Glutamatergic neuron (in vitro differentiated cells): ENCODE measurements around the gene TSPAN2. TPM values are rescaled to one million over a fixed set of nuclear protein-coding genes. Genes with fewer than 3 reads are reported as not detected.
"Not testable (repeated sequence)": the region's sequence is repeated elsewhere in the genome, so short reads cannot be mapped to it uniquely, and the experiment has no call there.

Experiments used
- DNase-seq: peaks from one replicate; pipeline ENCODE4 v3.0.0; 2022
- H3K27ac Mint-ChIP-seq: one replicate; pipeline ENCODE4 v1.8.0; 2020; ENCODE audit warnings: mild to moderate bottlenecking, mixed read lengths, inconsistent platforms; ENCODE audit not compliant: unreplicated experiment
- H3K27me3 Mint-ChIP-seq: one replicate; pipeline ENCODE4 v1.8.0; 2020; ENCODE audit warnings: mild to moderate bottlenecking, moderate library complexity, mixed read lengths, inconsistent platforms; ENCODE audit not compliant: unreplicated experiment
- H3K36me3 Mint-ChIP-seq: one replicate; pipeline ENCODE4 v1.8.0; 2020; ENCODE audit warnings: mild to moderate bottlenecking, mixed read lengths, inconsistent platforms; ENCODE audit not compliant: unreplicated experiment
- H3K4me1 Mint-ChIP-seq: one replicate; pipeline ENCODE4 v1.8.0; 2020; ENCODE audit warnings: mild to moderate bottlenecking, low read depth, mixed read lengths, inconsistent platforms; ENCODE audit not compliant: unreplicated experiment
- H3K4me3 Mint-ChIP-seq: one replicate; pipeline ENCODE4 v1.8.0; 2020; ENCODE audit warnings: mild to moderate bottlenecking, mixed read lengths, inconsistent platforms; ENCODE audit not compliant: unreplicated experiment
- H3K9me3 Mint-ChIP-seq: one replicate; pipeline ENCODE4 v1.8.0; 2020; ENCODE audit warnings: mild to moderate bottlenecking, moderate library complexity, mixed read lengths, inconsistent platforms; ENCODE audit not compliant: unreplicated experiment
- total RNA-seq: library from RNA; stranded (reverse); fragmentation: NEBNext Ultra II Directional; extraction: Animal tissue kit (Norgen Biotek cat#: 25700); gene quantifications from one replicate; pipeline ENCODE4 v1.2.1, GENCODE V29; 2021; ENCODE audit not compliant: unreplicated experiment
- TF ChIP-seq, protein P1 (sequence below): fragments of 200-600 bp; sonication (generic); IDR thresholded peaks from one replicate; pipeline ENCODE4 v1.5.0; 2021; ENCODE audit not compliant: partially characterized antibody, unreplicated experiment

TSPAN2 gene
- total RNA-seq, 1 donor from 2014 or later = 11.2 TPM

GRCh38 chr1:115035652-115036051 lies 53.7 kb downstream of the TSPAN2 start:
- H3K27me3 Mint-ChIP-seq = no peaks in the 10 kb centered on the region
- no peak overlapping the region for H3K4me3 Mint-ChIP-seq
- H3K9me3 Mint-ChIP-seq = no peaks in the 10 kb centered on the region
- no peaks in the 10 kb centered on the region for H3K36me3 Mint-ChIP-seq
- H3K4me1 Mint-ChIP-seq = no peaks in the 10 kb centered on the region
- H3K27ac Mint-ChIP-seq = no peak overlapping the region
- TF ChIP-seq, protein P1, sequence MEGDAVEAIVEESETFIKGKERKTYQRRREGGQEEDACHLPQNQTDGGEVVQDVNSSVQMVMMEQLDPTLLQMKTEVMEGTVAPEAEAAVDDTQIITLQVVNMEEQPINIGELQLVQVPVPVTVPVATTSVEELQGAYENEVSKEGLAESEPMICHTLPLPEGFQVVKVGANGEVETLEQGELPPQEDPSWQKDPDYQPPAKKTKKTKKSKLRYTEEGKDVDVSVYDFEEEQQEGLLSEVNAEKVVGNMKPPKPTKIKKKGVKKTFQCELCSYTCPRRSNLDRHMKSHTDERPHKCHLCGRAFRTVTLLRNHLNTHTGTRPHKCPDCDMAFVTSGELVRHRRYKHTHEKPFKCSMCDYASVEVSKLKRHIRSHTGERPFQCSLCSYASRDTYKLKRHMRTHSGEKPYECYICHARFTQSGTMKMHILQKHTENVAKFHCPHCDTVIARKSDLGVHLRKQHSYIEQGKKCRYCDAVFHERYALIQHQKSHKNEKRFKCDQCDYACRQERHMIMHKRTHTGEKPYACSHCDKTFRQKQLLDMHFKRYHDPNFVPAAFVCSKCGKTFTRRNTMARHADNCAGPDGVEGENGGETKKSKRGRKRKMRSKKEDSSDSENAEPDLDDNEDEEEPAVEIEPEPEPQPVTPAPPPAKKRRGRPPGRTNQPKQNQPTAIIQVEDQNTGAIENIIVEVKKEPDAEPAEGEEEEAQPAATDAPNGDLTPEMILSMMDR = no peak
- no peak for DNase-seq

DNA sequence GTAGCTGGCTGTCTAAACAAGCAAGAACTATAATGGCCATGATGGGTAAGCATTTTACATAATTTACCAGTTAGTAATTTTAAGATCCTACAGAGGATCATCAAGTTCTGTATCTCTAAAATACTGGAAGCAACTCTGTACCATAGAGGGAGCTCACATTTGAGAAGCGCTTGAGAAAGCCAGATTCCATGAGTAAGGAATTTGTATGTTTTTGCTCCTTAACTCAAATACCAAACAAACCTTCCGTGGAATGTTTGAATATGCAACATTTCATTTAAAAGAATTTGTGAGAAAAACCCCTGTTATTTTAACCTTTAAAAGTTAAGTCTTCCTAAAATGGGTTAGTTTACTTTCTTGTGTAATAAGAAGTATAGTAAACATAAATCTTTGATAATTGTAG lies 57.7 kb downstream of the TSPAN2 start:
- TF ChIP-seq, protein P1 = no peak
- H3K27ac Mint-ChIP-seq = no peak overlapping the region
- H3K9me3 Mint-ChIP-seq = no peaks in the 10 kb centered on the region
- no peaks in the 10 kb centered on the region for H3K36me3 Mint-ChIP-seq
- no peak overlapping the region for H3K4me3 Mint-ChIP-seq
- no peak for DNase-seq
- H3K27me3 Mint-ChIP-seq = no peaks in the 10 kb centered on the region
- H3K4me1 Mint-ChIP-seq = no peaks in the 10 kb centered on the region

GRCh38 chr1:115029526-115029925 lies 59.8 kb downstream of the TSPAN2 start, which contains the start of gene TSHB:
Gene TSHB (plus strand): TSS chr1:115029826. CDS start chr1:115033363, 3,537 bp downstream.
- Mint-ChIP-seq H3K27ac (no peak within 1 kb of the TSS), H3K36me3 (no peaks in the 10 kb centered on the region), H3K27me3 (no peaks in the 10 kb centered on the region), H3K9me3 (no peaks in the 10 kb centered on the region), H3K4me1 (no peaks in the 10 kb centered on the region), H3K4me3 (no peak within 1 kb of the TSS)
- no peak for DNase-seq
- TF ChIP-seq, protein P1 = no peak

- TF ChIP-seq, protein P1 = no peak
- no peak for DNase-seq
- Mint-ChIP-seq H3K36me3 (no peaks in the 10 kb centered on the region), H3K9me3 (no peaks in the 10 kb centered on the region), H3K4me1 (no peaks in the 10 kb centered on the region), H3K27me3 (peaks cover 1% of the 10 kb centered on the region), H3K4me3 (no peak overlapping the region), H3K27ac (no peak overlapping the region)
These were observed 65.7 kb downstream of the TSPAN2 start for GRCh38 chr1:115023593-115023992.

- Mint-ChIP-seq H3K36me3 (no peaks in the 10 kb centered on the region), H3K27me3 (peaks cover 1% of the 10 kb centered on the region), H3K27ac (no peak overlapping the region), H3K4me3 (no peak overlapping the region), H3K4me1 (no peaks in the 10 kb centered on the region), H3K9me3 (no peaks in the 10 kb centered on the region)
- TF ChIP-seq, protein P1 = no peak
- DNase-seq = no peak
These were observed 68.2 kb downstream of the TSPAN2 start for GRCh38 chr1:115021145-115021544.

GRCh38 chr1:115019549-115019948 lies 69.8 kb downstream of the TSPAN2 start:
- H3K9me3 Mint-ChIP-seq, H3K36me3 Mint-ChIP-seq, H3K27me3 Mint-ChIP-seq, DNase-seq, H3K4me1 Mint-ChIP-seq, H3K27ac Mint-ChIP-seq, H3K4me3 Mint-ChIP-seq: not testable (repeated sequence)
